ENCODE results near the gene SAMD3. TPM values are rescaled to one million over a fixed set of nuclear protein-coding genes. Genes with fewer than 3 reads are reported as not detected.
"Not testable (repeated sequence)": the region's sequence is repeated elsewhere in the genome, so short reads cannot be mapped to it uniquely, and the experiment has no call there.

Gene SAMD3
- total RNA-seq, 1 donor from 2014 or later: 57.6 TPM

DNA sequence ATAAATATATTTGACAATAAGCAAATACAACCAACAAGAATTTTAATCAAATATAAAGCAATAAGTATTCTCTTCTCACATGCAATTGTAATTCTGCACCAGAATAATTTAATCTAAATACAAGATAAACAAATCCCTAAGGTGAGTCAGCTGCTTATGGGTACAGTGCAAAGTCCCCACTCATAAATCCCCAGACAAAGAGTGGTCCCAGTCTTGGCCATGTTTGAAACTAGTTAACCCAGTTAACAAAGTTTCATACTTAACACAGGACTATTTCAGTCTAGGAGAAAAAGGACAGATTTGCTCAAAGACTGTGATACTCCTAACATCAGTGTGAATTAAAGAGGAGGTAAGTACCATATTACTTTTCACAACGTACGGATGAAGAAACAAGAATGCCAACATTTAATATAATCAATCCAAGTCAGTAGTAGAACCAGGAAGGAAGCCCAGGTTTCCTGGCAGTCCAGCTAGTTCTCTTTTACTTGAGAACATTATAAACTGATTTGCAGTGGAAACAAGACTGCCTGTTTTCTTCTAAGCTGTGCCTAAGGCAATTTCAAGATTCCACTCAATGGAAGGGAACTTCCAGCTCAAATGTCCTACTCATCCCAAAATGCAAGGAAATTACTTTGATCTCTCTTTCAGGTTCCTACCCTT lies 10.4 kb downstream of the SAMD3 start:
- intact Hi-C loops (cut with micrococcal nuclease): loop anchor here (10.0 kb wide), 1 partner anchor 632 kb away; no protein-coding TSS in a partner anchor

GRCh38 chr6:130211691-130212090 lies 11.1 kb downstream of the SAMD3 start:
- intact Hi-C loops (cut with micrococcal nuclease): loop anchor here (10.0 kb wide), 1 partner anchor 633 kb away; no protein-coding TSS in a partner anchor

DNA sequence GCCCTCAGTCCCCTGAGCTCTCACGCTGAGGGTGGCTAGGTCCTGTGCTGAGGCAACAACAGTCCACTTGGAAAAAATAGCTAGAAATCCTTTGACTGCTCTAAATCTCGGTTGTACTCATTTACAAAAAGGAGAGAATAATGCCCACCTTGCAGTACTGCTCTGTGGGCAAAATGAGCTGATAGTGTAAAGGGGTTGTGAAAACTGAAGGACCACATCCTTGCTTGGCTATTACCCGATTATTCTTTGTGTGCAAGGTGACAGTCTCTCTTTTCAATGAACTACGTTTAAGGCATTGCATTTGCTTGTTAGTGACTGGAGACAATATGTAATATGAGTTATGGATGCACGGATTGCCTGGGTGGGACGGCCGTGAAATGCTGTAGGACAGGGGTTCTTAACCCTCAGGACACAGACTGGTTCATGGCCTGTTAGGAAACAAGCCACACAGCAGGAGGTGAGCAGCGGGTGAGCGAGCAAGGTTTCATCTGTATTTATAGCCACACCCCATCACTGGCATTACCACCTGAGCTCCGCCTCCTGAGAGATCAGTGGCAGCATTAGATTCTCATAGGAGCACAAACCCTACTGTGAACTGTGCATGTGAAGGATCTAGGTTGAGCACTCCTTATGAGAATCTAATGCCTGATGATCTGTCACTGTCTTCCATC lies 14.6 kb downstream of the SAMD3 start:
- intact Hi-C loops (cut with micrococcal nuclease): no loop called here

GRCh38 chr6:130206479-130206878 lies 16.3 kb downstream of the SAMD3 start:
- intact Hi-C loops (cut with micrococcal nuclease): no loop called here

DNA sequence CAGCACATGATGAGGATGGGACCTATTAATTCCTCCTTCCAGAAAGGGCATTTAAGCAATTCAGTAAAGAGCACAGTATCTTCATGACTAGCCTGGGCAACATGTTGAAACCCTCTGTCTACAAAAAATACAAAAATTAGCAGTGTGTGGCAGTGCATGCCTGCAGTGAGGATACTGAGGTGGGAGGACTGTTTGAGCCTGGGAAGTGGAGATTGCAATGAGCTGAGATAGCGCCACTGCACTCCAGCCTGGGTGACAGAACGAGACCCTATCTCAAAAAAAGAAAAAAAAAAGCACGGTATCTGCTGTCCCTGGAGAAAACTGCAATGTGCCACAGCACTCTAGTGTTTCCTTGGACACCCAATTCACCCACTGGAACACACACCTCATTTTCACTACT lies 18.4 kb downstream of the SAMD3 start:
- intact Hi-C loops (cut with micrococcal nuclease): no loop called here

DNA sequence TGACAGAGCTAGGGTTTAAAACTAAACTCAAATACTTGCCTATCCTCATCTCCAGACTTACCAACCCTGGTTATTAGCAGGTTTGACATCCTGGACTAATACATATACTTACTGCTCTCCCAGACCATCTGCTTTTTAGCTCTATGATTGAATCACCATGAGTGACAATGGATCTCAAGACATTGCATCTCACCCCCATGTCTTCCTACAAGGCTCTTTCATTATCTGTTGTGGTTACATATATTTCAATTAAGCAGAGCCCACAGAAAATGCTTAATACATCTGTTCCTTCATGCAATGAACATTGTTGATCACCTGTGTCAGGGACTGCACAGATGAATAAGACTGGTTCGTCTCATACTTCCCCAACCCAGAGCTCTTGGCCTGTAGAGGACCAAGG lies 19.4 kb downstream of the SAMD3 start:
- intact Hi-C loops (cut with micrococcal nuclease): no loop called here

DNA sequence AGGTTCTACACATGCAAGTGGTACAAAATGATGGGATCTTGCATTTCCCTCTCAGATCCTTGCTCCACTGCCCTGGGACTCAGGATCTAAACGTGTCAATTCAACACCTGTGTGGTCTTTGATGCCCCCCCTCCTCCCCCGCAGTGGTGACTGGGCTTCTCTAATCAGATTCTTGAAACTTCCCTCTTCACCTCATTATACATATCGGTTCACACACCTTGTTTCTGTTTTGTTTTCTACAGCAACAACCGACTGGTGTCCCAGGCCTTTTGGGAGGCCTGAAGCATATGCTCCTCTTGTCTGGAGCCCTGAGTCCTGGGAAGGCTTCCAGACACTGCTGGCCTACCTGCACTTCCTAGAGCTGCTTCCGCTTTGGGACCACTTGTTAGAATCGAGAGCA lies 20.0 kb downstream of the SAMD3 start:
- intact Hi-C loops (cut with micrococcal nuclease): no loop called here

GRCh38 chr6:130200020-130200419 lies 22.7 kb downstream of the SAMD3 start:
- intact Hi-C loops (cut with micrococcal nuclease): no loop called here

DNA sequence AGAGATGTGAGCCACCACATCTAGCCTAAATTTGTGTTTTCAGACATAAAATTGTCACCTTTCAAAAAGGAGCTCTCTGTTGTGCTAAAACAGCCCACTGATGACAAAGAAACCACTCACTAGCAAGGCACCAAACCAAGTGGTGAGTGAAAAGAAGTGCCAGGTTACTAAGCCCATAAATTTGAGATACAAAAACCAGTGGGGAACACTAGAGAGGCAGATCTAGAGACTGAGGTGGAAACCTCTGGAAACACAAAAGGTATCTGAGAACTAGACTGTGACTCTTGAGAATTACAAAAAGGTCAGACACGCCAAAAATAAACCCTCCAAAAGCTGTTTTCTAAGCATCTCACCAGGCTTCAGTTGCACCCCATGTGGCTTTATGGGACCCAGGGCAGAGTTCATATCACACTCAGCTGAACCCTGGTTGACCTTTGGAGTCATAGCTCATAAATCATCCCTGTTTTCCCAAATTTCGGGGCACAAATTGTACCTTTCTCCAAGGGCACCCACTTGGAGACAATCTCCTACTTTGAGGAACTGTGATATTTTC lies 24.2 kb downstream of the SAMD3 start:
- intact Hi-C loops (cut with micrococcal nuclease): no loop called here

GRCh38 chr6:130197816-130198482 lies 24.8 kb downstream of the SAMD3 start:
- intact Hi-C loops (cut with micrococcal nuclease): not testable (repeated sequence)

GRCh38 chr6:130194434-130194833 lies 28.3 kb downstream of the SAMD3 start:
- intact Hi-C loops (cut with micrococcal nuclease): not testable (repeated sequence)

- intact Hi-C loops (cut with micrococcal nuclease): no loop called here
Measured at GRCh38 chr6:130190701-130191690, 31.8 kb downstream of the SAMD3 start.

- intact Hi-C loops (cut with micrococcal nuclease): no loop called here
Measured at GRCh38 chr6:130189531-130190397, 33.0 kb downstream of the SAMD3 start.

- intact Hi-C loops (cut with micrococcal nuclease): no loop called here
Measured at GRCh38 chr6:130188207-130188899, 34.4 kb downstream of the SAMD3 start.

- intact Hi-C loops (cut with micrococcal nuclease): no loop called here
Measured at GRCh38 chr6:130187335-130188206, 35.2 kb downstream of the SAMD3 start.

- intact Hi-C loops (cut with micrococcal nuclease): no loop called here
Measured at GRCh38 chr6:130185658-130186057, 37.1 kb downstream of the SAMD3 start.

DNA sequence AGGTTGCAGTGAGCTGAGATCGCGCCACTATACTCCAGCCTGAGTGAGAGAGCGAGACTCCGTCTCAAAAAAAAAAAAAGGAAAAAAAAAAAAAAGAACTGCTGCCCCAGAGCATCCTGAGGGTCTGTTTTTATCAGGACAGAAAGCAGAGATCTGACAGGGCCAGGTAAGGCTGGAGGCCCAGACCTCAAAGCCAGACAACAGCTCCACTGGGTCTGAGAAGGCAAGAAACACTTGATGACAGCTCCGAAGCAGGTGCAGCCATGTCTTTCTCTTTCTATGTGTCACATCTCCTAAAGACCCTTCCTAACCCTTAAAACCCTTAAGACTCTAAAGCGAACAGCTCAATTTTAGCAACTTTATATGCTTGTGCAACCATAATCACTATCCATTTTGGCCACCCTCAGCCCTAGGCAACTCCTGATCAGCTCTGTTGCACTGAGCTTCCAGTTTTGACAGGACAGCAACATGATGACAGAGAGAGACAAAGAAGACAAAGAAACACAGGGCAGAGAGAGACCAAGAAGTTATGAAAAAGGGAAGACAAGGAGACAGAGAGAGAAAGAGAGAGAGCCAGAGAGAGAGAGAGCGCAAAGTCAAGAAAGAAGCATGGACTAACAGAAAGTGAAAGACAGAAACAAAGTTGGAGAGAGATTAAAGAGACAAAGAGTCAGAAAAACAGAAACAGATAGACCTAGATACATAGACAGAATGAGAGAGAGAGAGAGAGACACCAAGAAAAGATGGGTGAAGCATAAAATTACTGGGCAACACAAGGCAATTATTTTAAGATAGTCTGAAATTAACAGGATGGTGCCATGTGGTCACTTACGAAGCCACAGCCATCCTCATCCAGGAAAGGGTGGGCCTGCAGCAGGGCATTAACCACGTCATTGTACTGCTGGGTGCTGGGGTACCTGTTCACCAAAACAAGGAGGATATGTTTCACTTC lies 39.2 kb downstream of the SAMD3 start:
- intact Hi-C loops (cut with micrococcal nuclease): loop anchor here (1.0 kb wide), 4 partner anchors 32 to 51 kb away; no protein-coding TSS in a partner anchor
